ENCODE data around the gene GRM1. TPM values are rescaled to one million over a fixed set of nuclear protein-coding genes. Genes with fewer than 3 reads are reported as not detected.

The GRM1 gene
- total RNA-seq, 6 experiments from 2014 or later: 0.07 TPM; not detected in 5

DNA sequence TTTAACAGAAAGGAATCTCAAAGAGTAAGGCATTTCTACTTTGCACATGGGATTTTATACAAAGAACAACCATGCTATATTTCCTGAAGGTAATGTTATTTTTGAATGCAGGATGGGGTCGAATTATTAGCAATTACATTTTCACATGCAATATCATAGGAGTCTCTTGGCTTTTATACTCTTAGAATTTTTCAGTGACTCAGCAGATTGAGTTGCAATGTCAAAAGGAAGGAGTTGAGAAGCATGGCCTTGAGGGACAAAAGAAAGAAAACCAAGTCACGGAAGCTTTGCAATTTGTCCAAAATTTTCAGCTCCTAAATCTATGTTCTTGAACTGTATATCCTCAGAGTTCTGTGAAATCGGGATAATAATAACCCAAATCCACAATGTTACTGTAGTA lies 181.1 kb downstream of the GRM1 start:
- WGBS (ENCODE audit: insufficient coverage, low coverage, low lambda C conversion rate, missing lambda C conversion rate): 51% methylated on average over 3 of the region's 3 CpGs
- no peaks in the 10 kb centered on the region for H3K27me3 ChIP-seq
- no peak for DNase-seq
- no peaks in the 10 kb centered on the region for H3K4me1 ChIP-seq
- ATAC-seq: no peak
- intact Hi-C loops (cut with DNase I): no loop called here
- H3K9me3 ChIP-seq: no peaks in the 10 kb centered on the region
- no peak for TF ChIP-seq POLR2A (IDR thresholded peaks at IDR 0.05)
- TF ChIP-seq, protein P1, sequence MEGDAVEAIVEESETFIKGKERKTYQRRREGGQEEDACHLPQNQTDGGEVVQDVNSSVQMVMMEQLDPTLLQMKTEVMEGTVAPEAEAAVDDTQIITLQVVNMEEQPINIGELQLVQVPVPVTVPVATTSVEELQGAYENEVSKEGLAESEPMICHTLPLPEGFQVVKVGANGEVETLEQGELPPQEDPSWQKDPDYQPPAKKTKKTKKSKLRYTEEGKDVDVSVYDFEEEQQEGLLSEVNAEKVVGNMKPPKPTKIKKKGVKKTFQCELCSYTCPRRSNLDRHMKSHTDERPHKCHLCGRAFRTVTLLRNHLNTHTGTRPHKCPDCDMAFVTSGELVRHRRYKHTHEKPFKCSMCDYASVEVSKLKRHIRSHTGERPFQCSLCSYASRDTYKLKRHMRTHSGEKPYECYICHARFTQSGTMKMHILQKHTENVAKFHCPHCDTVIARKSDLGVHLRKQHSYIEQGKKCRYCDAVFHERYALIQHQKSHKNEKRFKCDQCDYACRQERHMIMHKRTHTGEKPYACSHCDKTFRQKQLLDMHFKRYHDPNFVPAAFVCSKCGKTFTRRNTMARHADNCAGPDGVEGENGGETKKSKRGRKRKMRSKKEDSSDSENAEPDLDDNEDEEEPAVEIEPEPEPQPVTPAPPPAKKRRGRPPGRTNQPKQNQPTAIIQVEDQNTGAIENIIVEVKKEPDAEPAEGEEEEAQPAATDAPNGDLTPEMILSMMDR (IDR thresholded peaks at IDR 0.05): no peak
- no peaks in the 10 kb centered on the region for H3K36me3 ChIP-seq
- H3K27ac ChIP-seq: no peak overlapping the region
- no peak overlapping the region for H3K4me3 ChIP-seq

DNA sequence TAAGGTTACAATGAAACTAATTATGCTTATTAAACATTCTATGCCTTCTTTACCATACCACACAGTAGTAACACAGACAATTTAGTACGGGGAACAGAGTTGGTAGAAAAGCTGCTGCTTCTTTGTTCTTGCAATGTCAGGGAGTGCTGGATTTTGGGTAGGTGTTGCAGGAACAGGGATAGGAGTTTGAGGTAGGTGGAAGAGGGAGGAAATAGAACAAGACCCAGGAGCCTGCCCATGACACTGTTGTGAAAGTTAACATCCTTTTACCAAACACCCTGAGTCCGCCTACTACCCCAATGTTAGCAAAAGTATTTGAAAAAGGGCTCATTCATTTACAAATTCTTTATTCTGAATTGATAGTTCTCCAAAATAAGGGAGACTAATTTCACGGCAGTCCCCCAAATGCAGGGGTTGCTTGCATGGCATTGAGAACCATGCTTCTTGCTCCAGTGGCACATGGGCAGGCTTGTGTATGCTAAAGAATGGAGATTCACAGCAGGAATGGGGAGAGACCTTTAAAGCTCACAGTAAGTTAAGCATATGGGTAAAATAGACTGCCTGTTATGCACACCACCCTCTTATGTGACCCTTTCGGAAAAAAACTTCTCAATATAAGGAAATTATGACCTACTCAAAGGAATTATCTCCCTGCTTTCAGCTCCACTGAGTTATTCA lies 181.7 kb downstream of the GRM1 start:
- H3K9me3 ChIP-seq: no peaks in the 10 kb centered on the region
- no peaks in the 10 kb centered on the region for H3K4me1 ChIP-seq
- intact Hi-C loops (cut with DNase I): no loop called here
- ATAC-seq (no peak), DNase-seq (no peak)
- no peaks in the 10 kb centered on the region for H3K27me3 ChIP-seq
- no peak for TF ChIP-seq POLR2A (IDR thresholded peaks at IDR 0.05)
- WGBS (ENCODE audit: insufficient coverage, low coverage, low lambda C conversion rate, missing lambda C conversion rate): 62% methylated on average over 4 of the region's 4 CpGs
- H3K4me3 ChIP-seq: no peak overlapping the region
- no peaks in the 10 kb centered on the region for H3K36me3 ChIP-seq
- H3K27ac ChIP-seq: no peak overlapping the region

DNA sequence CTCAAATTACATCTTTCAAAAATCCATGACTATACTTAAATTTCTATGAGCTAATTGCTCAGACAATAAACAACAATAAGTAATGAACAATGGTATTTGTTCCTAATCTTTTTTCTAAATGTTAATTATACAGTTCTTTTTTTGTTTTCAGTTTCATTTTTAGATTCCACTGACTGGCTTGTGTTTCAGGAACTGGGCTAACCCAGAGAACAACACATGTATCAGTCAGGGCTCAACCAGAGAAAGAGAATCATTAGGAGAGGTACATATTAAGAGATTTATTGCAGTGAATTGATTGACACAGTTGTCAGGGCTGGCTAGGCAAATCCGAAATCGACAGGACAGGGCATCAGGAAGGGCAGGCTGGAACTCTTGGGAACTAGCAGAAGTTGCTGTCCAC lies 182.8 kb downstream of the GRM1 start:
- Histone ChIP-seq H3K36me3 (no peaks in the 10 kb centered on the region), H3K4me3 (no peak overlapping the region), H3K27me3 (no peaks in the 10 kb centered on the region), H3K4me1 (no peaks in the 10 kb centered on the region), H3K9me3 (no peaks in the 10 kb centered on the region), H3K27ac (no peak overlapping the region)
- TF ChIP-seq POLR2A (IDR thresholded peaks at IDR 0.05): no peak
- TF ChIP-seq, protein P1 (IDR thresholded peaks at IDR 0.05): no peak
- intact Hi-C loops (cut with DNase I): no loop called here
- no peak for ATAC-seq
- WGBS (ENCODE audit: insufficient coverage, low coverage, low lambda C conversion rate, missing lambda C conversion rate): 65% methylated on average over 2 of the region's 2 CpGs
- DNase-seq: no peak

DNA sequence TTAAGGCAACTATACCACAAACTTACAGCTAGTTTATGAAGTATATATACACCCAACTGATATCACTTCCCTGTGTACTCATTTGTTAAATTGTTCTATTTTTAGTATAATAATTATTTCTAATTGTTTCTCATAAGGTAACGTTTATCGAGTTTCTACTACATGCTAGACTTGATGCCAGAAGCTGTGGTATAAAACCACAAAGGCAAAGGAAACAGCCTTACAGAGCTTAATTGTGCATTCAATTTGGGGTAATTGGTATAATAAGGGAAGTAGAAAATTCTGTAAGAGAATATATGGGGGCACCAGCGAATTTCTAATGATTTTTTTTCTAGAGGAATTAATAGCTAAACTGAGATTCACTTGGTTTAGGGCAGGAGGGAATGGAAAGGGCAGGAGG lies 183.9 kb downstream of the GRM1 start:
- no peak for ATAC-seq
- no peak for DNase-seq
- H3K4me1 ChIP-seq: no peaks in the 10 kb centered on the region
- 39% methylated on average over 3 of the region's 3 CpGs for WGBS (ENCODE audit: insufficient coverage, low coverage, low lambda C conversion rate, missing lambda C conversion rate)
- no peaks in the 10 kb centered on the region for H3K9me3 ChIP-seq
- H3K4me3 ChIP-seq: no peak overlapping the region
- intact Hi-C loops (cut with DNase I): no loop called here
- H3K27me3 ChIP-seq: no peaks in the 10 kb centered on the region
- no peaks in the 10 kb centered on the region for H3K36me3 ChIP-seq
- TF ChIP-seq, protein P1 (IDR thresholded peaks at IDR 0.05): no peak
- no peak overlapping the region for H3K27ac ChIP-seq

DNA sequence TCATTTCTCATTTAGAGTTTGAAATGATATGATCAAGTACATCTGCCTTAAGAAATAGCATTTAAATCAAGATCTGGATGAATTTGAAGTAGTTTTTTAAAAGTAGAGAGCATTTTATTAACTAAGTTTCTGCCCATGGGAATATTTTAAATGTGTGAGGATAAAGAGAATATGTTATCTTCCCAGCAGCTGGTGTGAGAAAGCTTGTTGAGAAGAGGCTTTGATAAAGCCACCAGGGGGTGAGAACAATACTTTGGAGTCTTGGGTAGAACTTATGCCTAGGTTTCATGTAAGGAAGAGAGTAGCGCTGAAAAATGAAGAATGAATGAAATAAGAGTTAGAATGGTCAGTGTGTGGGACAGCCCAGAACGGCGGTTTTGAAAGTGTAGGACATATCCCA lies 190.2 kb downstream of the GRM1 start:
- Histone ChIP-seq H3K4me1 (no peaks in the 10 kb centered on the region), H3K4me3 (no peak overlapping the region), H3K27me3 (no peaks in the 10 kb centered on the region), H3K36me3 (no peaks in the 10 kb centered on the region), H3K9me3 (no peaks in the 10 kb centered on the region), H3K27ac (no peak overlapping the region)
- intact Hi-C loops (cut with DNase I): no loop called here
- no peak for DNase-seq
- no peak for ATAC-seq
- no peak for TF ChIP-seq POLR2A (IDR thresholded peaks at IDR 0.05)
- TF ChIP-seq, protein P1 (IDR thresholded peaks at IDR 0.05): no peak
- whole genome bisulfite sequencing (ENCODE audit: insufficient coverage, low coverage, low lambda C conversion rate, missing lambda C conversion rate): 85% methylated on average over 3 of the region's 3 CpGs
